ENCODE data around the gene LNX1.

Gene LNX1

DNA sequence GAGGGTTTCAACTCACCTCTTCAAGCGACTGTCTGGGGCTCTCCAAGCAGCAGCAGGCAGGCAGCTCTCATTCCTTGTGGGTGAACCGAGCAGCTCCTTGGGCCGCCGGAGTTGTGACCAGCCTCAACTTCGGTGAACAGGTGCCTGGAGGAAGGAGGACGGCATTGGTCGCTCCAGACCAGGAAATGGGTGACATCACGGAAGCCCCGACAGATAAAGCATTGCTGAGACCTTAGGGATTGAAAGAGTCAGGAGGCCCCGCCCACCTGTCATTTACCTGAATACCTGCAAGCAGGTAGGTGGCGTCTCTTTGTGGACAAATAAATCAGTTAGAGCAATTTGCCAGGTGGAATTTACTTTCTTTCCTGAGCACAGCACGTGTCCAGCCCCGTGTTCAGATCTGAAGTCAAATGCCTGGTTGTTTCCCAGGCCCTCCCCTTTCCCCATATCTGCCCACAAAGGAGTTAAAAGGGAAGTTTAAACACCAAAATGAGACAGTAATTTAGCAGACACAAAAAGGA is at the start of gene LNX1:
Gene LNX1, minus strand, starts transcription at position 115 of the 521 bp plus-strand sequence. CDS start 17,484 bp downstream, outside the sequence.
- peak; percentile 2 for DNase-seq

DNA sequence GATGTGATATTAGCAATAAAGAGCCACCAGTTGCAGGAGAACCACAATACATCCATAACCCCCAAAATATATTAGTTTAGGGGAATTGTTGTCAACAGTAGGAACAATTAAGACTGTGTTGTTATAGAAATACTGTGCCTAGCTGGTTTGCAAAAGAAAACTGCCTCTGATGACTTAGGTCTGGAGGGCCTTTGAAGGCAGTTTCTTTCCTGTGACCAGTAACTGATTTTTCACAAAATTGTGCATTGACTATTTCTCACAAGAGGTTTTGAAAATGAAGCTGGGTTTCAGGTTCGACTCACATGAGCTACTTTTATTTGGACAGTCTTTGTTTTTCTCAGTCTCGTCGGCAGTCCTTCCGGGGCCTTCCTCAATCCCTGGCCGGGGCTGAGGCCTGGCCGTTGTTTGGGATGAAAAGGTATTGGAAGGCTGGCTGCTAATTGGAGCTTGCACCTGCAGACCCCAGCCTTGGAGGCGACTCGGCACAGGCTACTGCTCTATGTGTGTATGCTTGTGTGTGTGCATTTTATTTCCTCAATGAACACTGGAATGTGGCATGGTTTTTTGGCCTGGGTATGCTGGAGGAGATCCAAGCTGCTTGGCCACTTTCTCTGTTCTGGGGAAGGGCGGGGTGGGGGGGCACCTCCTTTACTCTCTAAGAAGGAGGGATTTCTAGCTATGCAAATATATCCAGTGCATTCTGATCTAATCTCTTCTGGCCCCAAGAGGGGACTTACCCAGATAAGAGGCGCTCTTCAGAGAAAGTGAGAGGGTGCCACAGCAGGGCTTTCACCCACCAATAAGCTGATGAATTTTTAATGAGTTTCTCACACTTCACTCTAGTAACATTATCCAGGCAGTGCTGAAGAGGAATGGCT is 49.5 kb upstream of the LNX1 start:
- DNase-seq: peak; percentile 6

DNA sequence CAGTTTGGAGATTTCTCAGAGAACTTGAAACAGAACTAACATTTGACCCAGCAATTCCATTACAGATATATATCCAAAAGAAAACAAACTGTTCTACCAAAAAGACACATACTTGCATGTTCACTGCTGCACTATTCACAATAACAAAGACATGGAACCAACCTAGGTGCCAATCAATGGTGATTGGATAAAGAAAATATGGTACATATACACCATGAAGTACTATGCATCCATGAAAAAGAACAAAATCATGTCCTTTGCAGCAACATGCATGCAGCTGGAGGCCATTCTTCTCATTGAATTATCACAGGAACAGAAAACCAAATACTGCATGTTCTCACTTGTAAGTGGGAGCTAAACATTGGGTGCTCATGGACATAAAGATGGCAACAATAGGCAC is 47.6 kb upstream of the LNX1 start:
- no peak for DNase-seq

DNA sequence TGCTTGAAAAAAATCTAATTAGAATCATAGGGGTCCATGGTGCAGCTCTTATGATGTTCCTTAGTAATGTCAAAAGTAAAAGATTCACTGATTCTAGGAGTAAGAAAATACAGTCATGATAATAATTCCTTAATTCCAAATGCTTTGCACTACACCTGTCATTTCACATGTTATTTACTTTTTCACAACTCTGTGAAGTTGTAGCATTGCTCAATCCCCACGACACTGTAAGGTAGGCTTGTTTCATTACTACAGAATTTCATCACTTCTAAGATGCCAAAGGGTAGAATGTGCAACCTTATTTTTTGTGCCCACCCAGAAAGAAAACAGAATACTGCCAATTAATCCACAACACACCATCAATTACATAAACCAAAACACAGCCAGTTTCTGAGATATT is 46.1 kb upstream of the LNX1 start:
- DNase-seq: no peak

DNA sequence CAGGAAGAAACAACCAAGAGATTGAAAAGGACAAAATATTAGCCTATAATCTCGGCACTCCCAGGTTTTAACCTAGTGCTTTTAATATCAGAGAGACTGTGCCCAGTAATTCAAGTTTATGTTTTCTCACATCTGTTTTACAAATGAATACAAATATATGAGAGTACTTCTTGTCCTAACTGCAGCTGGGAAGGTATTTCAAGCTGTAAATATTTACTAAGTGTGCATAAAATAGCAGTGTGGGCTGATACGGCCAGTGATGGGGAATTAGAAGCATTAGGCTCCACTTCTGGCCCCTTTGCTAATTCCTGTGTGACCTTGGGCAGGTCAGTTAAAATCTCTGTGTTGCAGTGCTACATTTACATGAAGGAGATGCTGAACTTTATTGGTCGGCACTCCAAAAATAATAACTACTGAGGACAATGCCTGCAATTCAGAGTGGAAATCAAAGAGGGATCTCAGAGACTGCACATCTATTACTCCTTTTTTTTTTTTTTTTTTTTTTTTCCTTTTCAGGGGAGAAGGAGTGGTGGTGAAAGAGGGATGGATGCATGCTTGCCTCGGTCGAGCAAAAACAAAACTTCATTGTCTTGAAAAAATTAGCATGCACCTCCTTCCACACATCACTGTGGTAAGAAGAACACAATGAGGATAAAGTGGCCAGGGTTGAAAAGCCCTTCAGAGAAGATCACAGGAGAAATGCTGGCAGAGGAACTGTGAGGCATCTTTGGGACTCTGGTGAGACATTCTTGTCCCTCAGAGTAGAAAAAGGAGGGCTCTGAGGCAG is 44.6 kb upstream of the LNX1 start:
- DNase-seq: no peak

DNA sequence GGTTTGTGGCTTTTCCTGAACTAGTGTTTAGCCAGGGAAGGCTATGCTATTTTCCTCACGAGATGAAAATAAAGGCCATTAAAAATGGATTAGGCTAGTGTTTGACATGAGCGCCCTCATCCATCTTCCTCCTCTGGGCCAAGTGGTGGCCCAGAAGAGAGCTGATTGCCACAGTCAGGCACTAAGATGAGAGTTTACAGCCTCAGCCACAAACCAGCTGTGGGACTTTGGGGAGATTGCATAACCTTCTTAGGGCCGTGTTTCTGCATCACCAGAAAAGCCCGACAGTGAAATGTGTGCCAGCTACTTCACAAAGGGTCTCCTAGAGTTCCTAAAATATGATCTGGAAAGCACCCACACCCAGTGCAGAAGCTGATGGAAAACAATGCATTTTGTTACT is 42.3 kb upstream of the LNX1 start:
- DNase-seq: no peak

DNA sequence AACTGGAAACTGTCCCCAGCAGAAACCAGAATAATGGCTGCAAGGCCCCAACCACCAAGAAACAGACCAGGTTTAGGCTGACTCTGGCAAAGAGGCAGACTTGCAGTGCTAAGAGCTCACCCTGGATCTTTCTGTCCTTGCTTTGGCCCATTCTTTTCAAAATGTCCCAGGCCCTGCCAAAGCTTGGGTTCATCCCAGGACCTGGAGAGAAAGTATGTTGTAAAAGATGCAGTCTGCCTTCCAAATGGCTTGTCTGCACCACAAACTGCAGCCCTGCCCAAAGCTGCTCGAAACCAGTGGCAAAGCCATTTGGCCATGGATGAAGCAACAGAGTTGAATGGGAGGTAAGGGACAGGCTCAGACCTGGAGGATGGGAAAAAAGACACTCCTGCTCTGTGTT is 38.0 kb upstream of the LNX1 start:
- DNase-seq: no peak

DNA sequence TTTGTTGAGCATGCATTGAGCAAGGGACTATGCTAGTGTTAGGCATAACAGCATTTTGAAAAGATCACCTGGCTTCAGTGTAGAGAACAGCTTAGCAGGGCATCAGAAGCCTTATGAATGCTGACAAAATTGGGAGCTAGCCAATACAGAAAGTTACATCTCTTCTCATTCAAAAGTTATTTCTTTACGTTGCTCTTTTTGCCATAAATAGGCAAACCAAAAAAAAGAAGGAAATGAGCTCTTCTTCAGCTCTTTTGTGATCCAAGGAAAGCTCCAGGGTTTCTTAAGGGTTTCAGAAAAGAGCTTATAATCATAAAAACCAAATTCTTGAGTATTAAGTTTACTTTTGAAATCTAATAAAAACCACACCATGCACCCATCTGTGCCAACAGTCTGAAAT is 35.2 kb upstream of the LNX1 start:
- DNase-seq: no peak

DNA sequence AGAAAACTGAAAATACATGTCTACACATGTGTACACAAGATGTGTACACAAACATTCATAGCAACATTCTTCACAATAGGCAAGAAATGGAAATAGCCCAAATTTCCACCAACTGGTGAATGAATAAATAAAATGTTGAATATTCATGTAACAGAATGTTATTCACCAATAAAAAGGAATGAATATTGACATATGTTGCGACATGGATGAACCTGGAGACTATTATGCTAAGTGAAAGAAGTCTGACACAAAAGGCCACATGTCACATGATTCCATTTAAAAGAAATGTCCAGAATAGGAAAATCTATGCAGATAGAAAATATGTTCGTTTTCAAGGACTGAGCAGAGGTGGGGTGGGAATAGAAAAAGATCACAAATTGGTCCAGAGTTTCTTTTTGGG is 34.6 kb upstream of the LNX1 start:
- no peak for DNase-seq

DNA sequence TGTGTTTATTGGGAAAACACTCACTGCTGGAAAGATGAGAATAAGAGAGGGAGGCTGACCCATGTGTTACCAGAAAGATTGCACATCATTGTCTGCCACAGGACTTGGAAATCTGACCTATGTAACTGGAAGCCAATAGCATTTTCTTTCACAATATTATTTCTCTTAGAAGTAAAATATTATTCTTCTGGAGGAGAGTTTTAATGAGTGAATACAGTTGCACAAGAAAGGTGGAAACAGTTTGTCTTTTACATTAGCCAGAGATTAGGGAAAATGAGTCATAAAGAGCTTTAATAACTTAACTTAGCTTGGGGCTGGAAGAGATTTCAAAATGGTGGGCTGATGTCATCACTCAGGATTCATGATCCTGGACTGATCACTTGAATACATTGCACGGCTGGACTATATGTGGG is 31.5 kb upstream of the LNX1 start:
- DNase-seq: no peak

DNA sequence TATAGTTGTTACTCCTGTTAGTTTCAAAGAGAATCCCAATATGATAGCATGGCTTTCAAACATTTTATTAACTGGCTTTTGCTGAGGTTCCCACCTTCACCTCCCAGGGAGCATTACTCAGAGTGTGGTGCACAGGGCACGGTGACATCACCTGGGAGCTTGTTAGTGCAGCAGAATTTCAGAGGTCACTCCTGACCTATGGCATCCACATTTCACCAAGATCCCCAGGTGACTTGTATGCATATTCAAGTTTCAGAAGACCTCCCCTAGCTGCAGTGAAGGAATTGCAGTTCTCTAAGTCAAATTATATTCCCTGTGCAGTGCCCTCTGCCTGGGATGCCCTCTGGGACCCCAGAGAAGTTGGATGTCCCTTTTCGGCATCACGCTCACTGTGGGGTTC is 29.7 kb upstream of the LNX1 start:
- no peak for DNase-seq

DNA sequence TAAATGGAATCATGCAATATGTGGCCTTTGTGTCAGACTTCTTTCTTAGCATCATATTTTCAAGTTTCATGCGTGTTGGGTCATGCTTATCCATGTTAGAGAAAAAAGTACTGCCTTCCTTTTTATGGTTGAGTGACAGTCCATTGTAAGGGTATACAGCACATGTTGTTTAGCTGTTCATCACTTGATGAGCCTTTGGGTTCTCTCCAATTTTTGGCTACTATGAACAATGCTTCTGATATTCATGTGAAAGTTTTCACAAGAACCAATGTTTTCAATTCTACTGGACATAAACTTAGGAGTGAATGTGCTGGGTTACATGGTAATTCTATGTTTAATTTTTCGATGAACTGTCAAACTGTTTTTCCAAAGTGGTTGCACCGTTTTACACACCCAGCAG is 28.1 kb upstream of the LNX1 start:
- no peak for DNase-seq

DNA sequence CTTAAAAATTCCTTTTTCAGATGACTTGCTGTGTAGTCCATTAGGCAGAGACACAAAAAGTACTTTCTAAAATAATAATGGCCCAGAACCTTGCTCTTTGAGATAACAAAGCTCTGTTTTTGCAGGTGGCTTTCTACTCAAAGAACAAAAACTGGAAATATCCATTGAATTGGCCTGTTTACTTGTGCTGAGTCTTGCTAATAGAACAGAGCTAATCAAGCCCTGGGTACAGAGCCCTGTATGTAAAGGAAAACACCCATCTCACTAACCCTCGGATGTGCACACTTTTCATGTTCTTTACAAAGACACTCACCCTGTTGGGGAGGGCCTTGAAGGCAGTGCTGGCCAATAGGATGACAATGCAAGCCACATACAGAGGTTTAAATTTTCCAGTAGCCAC is 27.0 kb upstream of the LNX1 start:
- no peak for DNase-seq

DNA sequence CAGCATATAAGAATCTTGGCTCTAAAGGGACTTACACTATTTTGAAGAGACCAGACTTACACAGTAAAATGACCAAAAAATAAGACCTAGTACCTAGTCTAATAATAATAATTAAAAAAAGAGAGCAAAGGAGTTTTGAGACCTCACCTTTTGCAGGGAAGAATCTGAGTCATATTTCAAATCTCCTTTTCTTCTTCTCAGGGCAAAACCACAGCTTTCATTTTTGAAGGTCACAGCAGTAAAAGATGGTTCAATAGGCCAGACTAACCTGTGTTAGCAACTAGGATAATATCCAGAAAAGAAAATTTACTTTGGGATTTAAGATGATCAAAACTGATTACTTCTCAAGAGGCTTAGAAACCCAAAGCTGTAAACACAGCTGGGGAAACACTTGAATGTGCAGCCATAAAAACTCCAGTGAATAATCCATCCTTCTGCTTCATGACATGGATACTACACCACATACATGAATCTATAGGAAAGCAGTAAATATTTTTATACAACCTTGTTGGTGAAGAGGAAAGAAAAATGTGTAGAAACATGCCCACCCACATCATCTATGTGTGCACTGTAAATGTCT is 25.9 kb upstream of the LNX1 start:
- DNase-seq: no peak

DNA sequence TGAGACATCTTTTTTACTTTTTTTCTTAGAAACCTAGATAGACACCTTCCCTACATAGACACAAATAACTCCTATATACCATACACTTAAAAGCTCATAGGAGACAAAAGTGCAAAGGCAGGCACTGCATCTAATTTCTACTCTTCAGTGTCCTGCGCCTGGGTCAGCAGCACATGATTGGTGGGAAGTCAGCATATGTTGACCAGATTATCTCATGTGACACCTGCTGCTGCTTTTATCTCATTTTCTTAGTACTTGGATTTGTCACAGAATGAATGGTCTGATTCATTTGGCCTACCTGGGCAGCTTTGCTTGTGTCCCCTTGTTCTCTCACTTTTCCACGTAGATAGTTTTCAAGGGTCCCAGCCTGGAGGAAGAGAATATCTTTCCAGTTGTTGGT is 24.9 kb upstream of the LNX1 start:
- DNase-seq: no peak

DNA sequence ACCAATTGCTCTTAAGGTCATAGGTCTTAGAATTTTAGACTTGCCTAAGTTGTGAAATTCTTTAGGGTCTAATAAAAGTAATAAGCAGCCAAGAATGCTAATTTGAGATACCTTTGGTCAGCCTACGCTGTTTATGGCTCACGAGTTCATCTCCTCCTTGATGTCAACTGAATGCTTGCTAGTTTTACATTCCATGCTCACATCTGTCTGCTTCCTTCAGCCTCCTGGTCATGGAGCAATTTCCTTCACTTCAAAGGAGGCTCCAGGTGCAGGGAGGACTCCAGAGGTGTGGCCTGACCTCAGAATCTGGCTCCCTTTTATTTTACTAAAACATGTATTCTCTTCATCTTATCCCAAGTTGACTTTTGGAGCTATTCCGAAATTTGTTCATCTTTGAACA is 23.3 kb upstream of the LNX1 start:
- DNase-seq: no peak

DNA sequence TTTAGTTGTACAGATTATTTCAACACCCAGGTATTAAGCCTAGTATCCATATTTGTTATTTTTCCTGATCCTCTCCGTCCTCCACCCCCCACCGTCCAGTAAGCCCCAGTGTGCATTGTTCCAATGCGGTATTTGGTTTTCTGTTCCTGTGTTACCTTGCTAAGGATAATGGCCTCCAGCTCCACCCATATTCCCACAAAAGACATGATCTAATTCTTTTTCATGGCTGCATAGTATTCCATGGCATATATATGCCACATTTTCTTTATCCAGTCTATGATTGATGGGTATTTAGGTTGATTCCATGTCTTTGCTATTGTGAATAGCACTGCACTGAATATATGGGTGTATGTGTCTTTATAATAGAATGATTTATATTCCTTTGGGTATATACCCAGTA is 22.1 kb upstream of the LNX1 start:
- DNase-seq: no peak

DNA sequence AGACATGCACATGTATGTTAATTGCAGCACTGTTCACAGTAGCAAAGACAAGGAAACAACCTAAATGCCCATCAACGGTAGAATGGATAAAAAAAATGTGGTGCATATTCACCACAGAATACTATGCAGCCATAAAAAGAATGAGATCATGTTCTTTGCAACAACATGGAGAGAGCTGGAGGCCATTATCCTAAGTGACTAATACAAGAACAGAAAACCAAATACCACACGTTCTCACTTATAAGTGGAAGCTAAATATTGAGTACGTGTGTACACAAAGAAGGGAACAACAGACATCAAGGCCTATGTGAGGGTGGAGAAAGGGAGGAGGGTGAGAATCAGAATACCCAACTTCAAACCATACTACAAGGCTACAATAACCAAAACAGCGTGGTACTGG is 17.4 kb upstream of the LNX1 start:
- no peak for DNase-seq

DNA sequence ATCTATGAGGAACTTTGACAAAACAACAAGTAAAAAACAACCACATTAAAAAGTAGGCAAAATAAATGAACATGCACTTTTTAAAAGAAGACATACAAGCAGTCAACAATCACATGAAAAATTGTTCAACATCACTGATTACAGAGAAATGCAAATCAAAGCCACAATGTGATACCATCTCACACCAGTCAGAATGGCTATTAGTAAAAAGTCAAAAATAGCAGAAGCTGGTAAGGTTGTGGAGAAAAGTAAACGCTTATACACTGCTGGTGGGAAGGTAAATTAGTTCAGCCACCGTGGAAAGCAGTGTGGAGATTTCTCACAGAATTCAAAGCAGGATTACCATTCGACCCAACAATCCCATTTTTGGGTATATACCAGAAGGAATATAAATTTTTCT is 17.0 kb upstream of the LNX1 start:
- no peak for DNase-seq

DNA sequence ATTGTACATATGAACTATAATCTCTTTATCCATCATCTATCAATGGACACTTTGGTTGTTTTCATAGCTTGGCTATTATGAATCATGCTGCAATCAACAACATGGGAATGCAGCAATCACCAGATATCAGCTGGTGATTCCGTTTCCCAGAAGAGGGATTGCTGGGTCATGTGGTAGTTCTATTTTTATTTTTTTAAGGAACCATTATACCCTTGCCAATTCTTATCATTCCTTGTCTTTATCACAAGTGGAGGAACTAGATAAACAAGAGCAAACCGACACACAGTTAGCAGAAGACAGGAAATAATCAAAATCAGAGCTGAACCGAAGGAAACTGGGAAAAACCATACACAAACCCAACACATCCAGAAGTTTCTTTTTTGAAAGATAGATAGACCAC is 14.5 kb upstream of the LNX1 start:
- no peak for DNase-seq

DNA sequence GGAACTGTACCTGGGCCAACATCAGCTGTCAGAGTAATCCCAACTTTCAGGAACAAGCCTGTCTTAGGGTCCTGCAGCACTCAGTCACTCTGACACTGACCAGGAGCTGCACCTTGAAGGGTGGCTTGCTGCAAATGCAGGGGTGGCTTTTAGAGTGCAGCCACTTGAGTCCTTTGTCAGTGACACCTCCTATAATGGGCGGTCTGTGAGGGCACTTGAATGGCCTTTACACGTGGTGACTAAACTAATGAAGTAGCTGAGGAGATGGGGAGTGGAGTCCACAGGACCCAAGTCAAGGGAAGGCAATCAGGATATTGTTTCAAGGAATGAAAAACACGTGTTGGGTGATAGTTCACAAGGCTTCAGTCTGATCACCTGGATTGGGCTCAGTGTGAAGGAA is 11.1 kb upstream of the LNX1 start:
- DNase-seq: no peak

DNA sequence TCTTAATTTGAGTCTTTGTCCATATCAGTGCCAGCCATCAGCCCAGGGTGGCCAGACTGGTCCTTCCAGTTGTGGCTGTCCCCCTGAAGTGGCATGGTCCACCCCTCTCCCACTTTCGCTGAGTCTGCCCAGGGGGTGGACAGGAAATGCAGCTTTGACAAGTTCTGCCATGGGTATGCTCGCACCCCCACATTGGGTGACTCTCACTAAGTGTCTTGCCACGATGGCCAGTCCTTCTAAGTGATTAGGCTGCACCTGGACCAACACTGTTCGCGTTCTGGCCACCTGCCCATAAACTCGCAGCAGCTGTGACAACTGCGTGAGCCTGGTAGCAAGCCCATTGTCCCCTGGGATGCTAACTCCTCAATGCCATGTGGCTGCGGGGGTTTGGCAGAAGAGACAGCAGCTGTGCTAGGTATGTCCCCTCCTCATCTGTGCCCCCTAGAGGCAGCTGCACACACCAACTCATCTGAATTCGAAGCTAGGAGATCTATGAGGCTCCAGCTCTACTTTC is 10.0 kb upstream of the LNX1 start:
- peak; percentile 30 for DNase-seq

DNA sequence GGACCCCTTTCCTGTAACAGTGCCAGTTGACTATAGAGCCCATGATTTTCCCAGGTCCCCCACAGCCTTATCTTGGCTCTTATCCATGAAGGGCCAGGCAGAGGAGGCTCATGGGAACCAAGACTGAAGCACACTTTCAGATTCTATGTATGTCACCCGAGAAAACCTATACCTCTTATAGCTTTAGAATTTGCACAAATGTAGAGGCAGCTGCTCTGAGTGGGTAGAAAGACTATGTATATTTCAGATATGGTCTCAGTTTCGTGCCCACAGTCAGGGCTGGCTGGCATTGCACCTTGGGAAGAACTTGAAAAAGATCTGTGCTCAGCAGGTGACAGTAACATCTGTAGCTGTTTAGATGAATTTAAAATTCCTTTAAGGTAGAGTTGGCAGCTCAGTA is 8.3 kb upstream of the LNX1 start:
- no peak for DNase-seq

DNA sequence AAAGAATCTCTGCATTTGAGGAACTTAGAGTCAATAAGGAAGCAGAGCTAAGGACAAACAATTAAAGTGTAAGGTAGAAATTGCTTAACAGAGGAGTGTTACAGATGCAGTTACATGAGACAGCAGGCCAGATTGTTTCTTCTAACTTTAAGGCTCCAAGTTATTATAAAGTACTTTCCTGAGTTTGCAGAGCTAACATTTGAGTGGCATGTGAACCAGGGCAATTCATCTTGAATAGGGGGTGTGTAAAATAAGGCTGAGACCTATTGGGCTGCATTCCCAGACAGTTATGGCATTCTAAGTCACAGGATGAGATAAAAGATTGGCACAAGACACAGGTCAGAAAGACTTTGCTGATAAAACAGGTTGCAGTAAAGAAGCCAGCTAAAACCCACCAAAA is 7.6 kb upstream of the LNX1 start:
- no peak for DNase-seq
